Measurements from ENCODE around the gene CACFD1. TPM values are rescaled to one million over a fixed set of nuclear protein-coding genes. Genes with fewer than 3 reads are reported as not detected.

Gene CACFD1
- total RNA-seq, 1 donor, result 3.9 TPM

DNA sequence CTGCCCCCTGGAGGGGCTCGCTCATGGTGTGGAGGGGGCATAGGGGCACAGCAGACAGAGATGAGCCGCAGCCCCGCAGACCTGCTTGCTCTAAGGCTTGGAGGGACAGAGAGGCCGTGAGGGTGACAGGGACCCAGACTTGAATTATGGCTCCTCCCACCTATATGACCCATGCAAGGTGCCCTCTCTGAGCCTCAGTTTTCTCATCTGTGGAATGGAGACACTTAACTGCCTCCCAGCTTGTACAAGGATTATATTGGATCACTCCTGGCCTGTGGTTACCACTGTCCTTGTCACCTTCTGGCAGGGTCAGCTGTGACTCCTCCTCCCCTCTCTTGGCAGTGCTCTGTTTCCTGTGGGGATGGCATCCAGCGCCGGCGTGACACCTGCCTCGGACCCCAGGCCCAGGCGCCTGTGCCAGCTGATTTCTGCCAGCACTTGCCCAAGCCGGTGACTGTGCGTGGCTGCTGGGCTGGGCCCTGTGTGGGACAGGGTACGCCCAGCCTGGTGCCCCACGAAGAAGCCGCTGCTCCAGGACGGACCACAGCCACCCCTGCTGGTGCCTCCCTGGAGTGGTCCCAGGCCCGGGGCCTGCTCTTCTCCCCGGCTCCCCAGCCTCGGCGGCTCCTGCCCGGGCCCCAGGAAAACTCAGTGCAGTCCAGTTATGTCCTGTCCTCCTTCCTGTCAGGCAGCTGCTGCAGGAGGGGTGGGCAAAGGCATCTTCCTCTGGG, 4.7 kb upstream of the CACFD1 start:
- H3K4me3 ChIP-seq (ENCODE audit: low read depth, low read length), result no peak overlapping the region
- DNase-seq (ENCODE audit: low read depth), result no peak
- TF ChIP-seq, protein P1, sequence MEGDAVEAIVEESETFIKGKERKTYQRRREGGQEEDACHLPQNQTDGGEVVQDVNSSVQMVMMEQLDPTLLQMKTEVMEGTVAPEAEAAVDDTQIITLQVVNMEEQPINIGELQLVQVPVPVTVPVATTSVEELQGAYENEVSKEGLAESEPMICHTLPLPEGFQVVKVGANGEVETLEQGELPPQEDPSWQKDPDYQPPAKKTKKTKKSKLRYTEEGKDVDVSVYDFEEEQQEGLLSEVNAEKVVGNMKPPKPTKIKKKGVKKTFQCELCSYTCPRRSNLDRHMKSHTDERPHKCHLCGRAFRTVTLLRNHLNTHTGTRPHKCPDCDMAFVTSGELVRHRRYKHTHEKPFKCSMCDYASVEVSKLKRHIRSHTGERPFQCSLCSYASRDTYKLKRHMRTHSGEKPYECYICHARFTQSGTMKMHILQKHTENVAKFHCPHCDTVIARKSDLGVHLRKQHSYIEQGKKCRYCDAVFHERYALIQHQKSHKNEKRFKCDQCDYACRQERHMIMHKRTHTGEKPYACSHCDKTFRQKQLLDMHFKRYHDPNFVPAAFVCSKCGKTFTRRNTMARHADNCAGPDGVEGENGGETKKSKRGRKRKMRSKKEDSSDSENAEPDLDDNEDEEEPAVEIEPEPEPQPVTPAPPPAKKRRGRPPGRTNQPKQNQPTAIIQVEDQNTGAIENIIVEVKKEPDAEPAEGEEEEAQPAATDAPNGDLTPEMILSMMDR (IDR thresholded peaks at IDR 0.05; ENCODE audit: insufficient read depth, low read depth, low read length), result no peak

DNA sequence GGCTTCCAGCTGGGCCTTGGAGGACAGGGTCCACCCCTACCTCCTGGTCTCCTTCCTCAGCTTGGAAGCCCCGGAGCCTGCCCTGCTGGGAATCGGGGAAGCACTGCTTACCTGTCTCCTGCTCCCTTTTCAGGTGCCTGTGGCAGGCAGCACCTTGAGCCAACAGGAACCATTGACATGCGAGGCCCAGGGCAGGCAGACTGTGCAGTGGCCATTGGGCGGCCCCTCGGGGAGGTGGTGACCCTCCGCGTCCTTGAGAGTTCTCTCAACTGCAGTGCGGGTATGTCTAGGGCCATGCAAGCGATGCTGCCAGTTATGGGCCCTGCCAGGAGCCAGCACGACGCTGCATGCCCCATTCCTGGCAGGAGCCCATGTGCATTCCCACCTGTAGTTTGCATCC, 3.8 kb upstream of the CACFD1 start:
- TF ChIP-seq, protein P1 (IDR thresholded peaks at IDR 0.05; ENCODE audit: insufficient read depth, low read depth, low read length), result no peak
- DNase-seq (ENCODE audit: low read depth), result no peak

DNA sequence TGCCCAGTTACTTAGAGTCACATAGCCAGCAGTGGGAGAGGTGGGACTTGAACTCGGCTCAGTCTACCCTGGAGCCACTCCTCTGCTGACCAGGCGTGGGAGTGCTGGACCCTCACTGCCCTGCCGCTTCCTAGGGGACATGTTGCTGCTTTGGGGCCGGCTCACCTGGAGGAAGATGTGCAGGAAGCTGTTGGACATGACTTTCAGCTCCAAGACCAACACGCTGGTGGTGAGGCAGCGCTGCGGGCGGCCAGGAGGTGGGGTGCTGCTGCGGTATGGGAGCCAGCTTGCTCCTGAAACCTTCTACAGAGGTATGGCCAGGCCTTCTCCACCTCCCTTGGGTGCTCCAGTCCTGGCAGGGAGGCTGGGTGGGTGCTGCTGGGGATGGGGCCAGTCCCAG, 3.4 kb upstream of the CACFD1 start:
- TF ChIP-seq, protein P1 (IDR thresholded peaks at IDR 0.05; ENCODE audit: insufficient read depth, low read depth, low read length), result no peak
- no peak overlapping the region for H3K4me3 ChIP-seq (ENCODE audit: low read depth, low read length)

More for the DNA sequence above, 3.8 kb upstream of the CACFD1 start:
- H3K4me3 ChIP-seq (ENCODE audit: low read depth, low read length), result no peak overlapping the region

DNA sequence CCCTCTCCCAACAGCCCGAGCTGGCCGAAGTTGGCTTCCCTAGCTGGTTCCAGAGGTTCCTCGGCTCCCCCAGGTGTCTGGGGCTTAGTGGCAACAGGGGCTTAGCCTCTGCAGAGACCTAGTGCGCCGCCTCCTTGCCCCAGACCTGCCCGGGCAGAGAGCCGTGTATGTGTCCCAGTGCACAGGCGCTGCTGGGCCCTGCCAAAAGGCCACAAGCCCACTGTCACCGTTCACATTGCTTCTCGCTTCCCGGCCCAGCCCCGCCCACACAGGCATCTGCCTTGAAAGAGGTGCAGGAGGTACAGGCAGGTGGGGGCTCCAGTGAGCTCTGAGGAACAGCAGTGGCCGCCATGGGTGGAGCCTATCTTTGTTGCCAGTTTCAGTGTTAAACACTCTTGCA, 2.5 kb upstream of the CACFD1 start:
- TF ChIP-seq, protein P1 (IDR thresholded peaks at IDR 0.05; ENCODE audit: insufficient read depth, low read depth, low read length), result no peak
- no peak for DNase-seq (ENCODE audit: low read depth)
- H3K4me3 ChIP-seq (ENCODE audit: low read depth, low read length), result no peak overlapping the region

More for the DNA sequence above, 3.4 kb upstream of the CACFD1 start:
- DNase-seq (ENCODE audit: low read depth), result no peak

DNA sequence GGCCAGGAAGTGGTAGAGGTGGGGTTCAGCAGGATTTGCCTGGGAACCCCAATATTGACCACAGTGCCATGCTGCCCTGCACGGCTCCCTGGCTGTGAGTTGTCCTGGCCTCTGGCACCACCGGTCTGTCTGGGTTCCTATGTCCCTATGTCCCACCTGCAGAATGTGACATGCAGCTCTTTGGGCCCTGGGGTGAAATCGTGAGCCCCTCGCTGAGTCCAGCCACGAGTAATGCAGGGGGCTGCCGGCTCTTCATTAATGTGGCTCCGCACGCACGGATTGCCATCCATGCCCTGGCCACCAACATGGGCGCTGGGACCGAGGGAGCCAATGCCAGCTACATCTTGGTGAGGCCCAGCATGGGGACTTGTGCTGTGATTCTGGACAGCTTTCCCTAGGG, 2.0 kb upstream of the CACFD1 start:
- TF ChIP-seq, protein P1 (IDR thresholded peaks at IDR 0.05; ENCODE audit: insufficient read depth, low read depth, low read length), result no peak
- no peak for DNase-seq (ENCODE audit: low read depth)
- H3K4me3 ChIP-seq (ENCODE audit: low read depth, low read length), result no peak overlapping the region

DNA sequence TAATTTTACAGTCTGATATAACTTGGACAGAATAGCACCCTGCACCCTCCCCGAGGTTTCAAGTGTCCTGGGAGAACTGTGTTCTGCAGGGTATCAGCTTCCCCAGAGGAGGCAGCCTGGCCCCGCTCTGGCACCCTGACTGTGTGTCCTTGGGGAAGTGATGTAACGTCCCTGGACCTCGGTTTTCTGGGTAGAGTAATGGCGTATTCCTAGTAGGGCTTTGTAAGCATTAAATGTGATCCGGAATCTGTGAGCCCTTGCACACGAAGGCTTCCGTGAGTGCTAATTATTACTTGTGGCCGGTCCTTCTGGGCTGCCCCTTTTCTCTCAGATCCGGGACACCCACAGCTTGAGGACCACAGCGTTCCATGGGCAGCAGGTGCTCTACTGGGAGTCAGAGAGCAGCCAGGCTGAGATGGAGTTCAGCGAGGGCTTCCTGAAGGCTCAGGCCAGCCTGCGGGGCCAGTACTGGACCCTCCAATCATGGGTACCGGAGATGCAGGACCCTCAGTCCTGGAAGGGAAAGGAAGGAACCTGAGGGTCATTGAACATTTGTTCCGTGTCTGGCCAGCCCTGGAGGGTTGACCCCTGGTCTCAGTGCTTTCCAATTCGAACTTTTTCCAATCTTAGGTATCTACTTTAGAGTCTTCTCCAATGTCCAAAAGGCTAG, 1.0 kb upstream of the CACFD1 start:
- no peak for DNase-seq (ENCODE audit: low read depth)
- TF ChIP-seq, protein P1 (IDR thresholded peaks at IDR 0.05; ENCODE audit: insufficient read depth, low read depth, low read length), result no peak
- H3K4me3 ChIP-seq (ENCODE audit: low read depth, low read length), result peak overlapping the region; percentile 85

Data from fibroblast of villous mesenchyme (primary cell).